Skeletal muscle satellite cell (primary cell): ENCODE data around the gene FHIT.

Experiments
- H3K27me3 ChIP-seq: 2 replicates; pipeline ENCODE4 v1.7.0; 2013; ENCODE audit warnings: low read length; ENCODE audit not compliant: control insufficient read depth, insufficient read depth
- H3K36me3 ChIP-seq: 2 replicates; pipeline ENCODE4 v1.7.0; 2013; ENCODE audit warnings: mild to moderate bottlenecking, control low read depth, low read length; ENCODE audit not compliant: insufficient read depth
- H3K4me1 ChIP-seq: 2 replicates; pipeline ENCODE4 v1.7.0; 2013; ENCODE audit warnings: low read length; ENCODE audit not compliant: control insufficient read depth, insufficient read depth
- H3K4me2 ChIP-seq: 2 replicates; pipeline ENCODE4 v1.7.0; 2013; ENCODE audit warnings: mild to moderate bottlenecking, low read length
- H3K4me3 ChIP-seq: 2 replicates; pipeline ENCODE4 v1.7.0; 2013; ENCODE audit warnings: low read length
- H3K9ac ChIP-seq: 2 replicates; pipeline ENCODE4 v1.7.0; 2013; ENCODE audit warnings: mild to moderate bottlenecking, low read depth, low read length, moderate library complexity
- H3K9me3 ChIP-seq: replicated peaks from 2 replicates; pipeline ENCODE4 v1.7.0; 2013; ENCODE audit warnings: mild to moderate bottlenecking, control low read depth, low read length

The FHIT gene

GRCh38 chr3:60080648-60081047, 1170.6 kb downstream of the FHIT start:
- no peak overlapping the region for H3K9ac ChIP-seq
- no peaks in the 10 kb centered on the region for H3K4me1 ChIP-seq
- H3K4me2 ChIP-seq = no peak overlapping the region
- H3K27me3 ChIP-seq = no peaks in the 10 kb centered on the region
- no peaks in the 10 kb centered on the region for H3K9me3 ChIP-seq
- no peak overlapping the region for H3K4me3 ChIP-seq
- no peaks in the 10 kb centered on the region for H3K36me3 ChIP-seq

GRCh38 chr3:60079076-60079475, 1172.2 kb downstream of the FHIT start:
- no peaks in the 10 kb centered on the region for H3K9me3 ChIP-seq
- H3K27me3 ChIP-seq = no peaks in the 10 kb centered on the region
- no peak overlapping the region for H3K9ac ChIP-seq
- no peak overlapping the region for H3K4me3 ChIP-seq
- H3K4me1 ChIP-seq = no peaks in the 10 kb centered on the region
- no peak overlapping the region for H3K4me2 ChIP-seq
- no peaks in the 10 kb centered on the region for H3K36me3 ChIP-seq

GRCh38 chr3:60076331-60076730, 1174.9 kb downstream of the FHIT start:
- Histone ChIP-seq H3K4me1 (no peaks in the 10 kb centered on the region), H3K4me3 (no peak overlapping the region), H3K9me3 (no peaks in the 10 kb centered on the region), H3K9ac (no peak overlapping the region), H3K36me3 (no peaks in the 10 kb centered on the region), H3K4me2 (no peak overlapping the region), H3K27me3 (no peaks in the 10 kb centered on the region)

- Histone ChIP-seq H3K36me3 (no peaks in the 10 kb centered on the region), H3K9ac (no peak overlapping the region), H3K4me1 (no peaks in the 10 kb centered on the region), H3K4me2 (no peak overlapping the region), H3K9me3 (no peaks in the 10 kb centered on the region), H3K4me3 (no peak overlapping the region), H3K27me3 (no peaks in the 10 kb centered on the region)
Observed at GRCh38 chr3:60073942-60074341, 1177.3 kb downstream of the FHIT start.

GRCh38 chr3:60073228-60073627, 1178.0 kb downstream of the FHIT start:
- Histone ChIP-seq H3K4me1 (no peaks in the 10 kb centered on the region), H3K9ac (no peak overlapping the region), H3K4me2 (no peak overlapping the region), H3K36me3 (no peaks in the 10 kb centered on the region), H3K4me3 (no peak overlapping the region), H3K27me3 (no peaks in the 10 kb centered on the region), H3K9me3 (no peaks in the 10 kb centered on the region)

GRCh38 chr3:60070366-60070765, 1180.9 kb downstream of the FHIT start:
- H3K4me3 ChIP-seq = no peak overlapping the region
- peaks cover 2% of the 10 kb centered on the region for H3K4me1 ChIP-seq
- no peak overlapping the region for H3K4me2 ChIP-seq
- no peaks in the 10 kb centered on the region for H3K9me3 ChIP-seq
- H3K27me3 ChIP-seq = no peaks in the 10 kb centered on the region
- no peak overlapping the region for H3K9ac ChIP-seq
- no peaks in the 10 kb centered on the region for H3K36me3 ChIP-seq

- Histone ChIP-seq H3K9ac (no peak overlapping the region), H3K4me2 (no peak overlapping the region), H3K9me3 (no peaks in the 10 kb centered on the region), H3K36me3 (no peaks in the 10 kb centered on the region), H3K4me1 (peaks cover 7% of the 10 kb centered on the region), H3K27me3 (no peaks in the 10 kb centered on the region), H3K4me3 (no peak overlapping the region)
Observed at GRCh38 chr3:60065227-60065868, 1185.9 kb downstream of the FHIT start.

GRCh38 chr3:60064210-60065178, 1186.8 kb downstream of the FHIT start:
- Histone ChIP-seq H3K9ac (no peak overlapping the region), H3K36me3 (no peaks in the 10 kb centered on the region), H3K4me2 (no peak overlapping the region), H3K9me3 (no peaks in the 10 kb centered on the region), H3K4me3 (no peak overlapping the region), H3K4me1 (peaks cover 7% of the 10 kb centered on the region), H3K27me3 (no peaks in the 10 kb centered on the region)

- H3K9me3 ChIP-seq = no peaks in the 10 kb centered on the region
- H3K36me3 ChIP-seq = no peaks in the 10 kb centered on the region
- no peak overlapping the region for H3K4me2 ChIP-seq
- H3K4me3 ChIP-seq = no peak overlapping the region
- peaks cover 5% of the 10 kb centered on the region for H3K4me1 ChIP-seq
- no peak overlapping the region for H3K9ac ChIP-seq
- no peaks in the 10 kb centered on the region for H3K27me3 ChIP-seq
Observed at GRCh38 chr3:60056404-60056803, 1194.8 kb downstream of the FHIT start.

- H3K9me3 ChIP-seq = no peaks in the 10 kb centered on the region
- H3K4me1 ChIP-seq = peaks cover 5% of the 10 kb centered on the region
- H3K27me3 ChIP-seq = no peaks in the 10 kb centered on the region
- no peak overlapping the region for H3K9ac ChIP-seq
- H3K4me3 ChIP-seq = no peak overlapping the region
- no peaks in the 10 kb centered on the region for H3K36me3 ChIP-seq
- no peak overlapping the region for H3K4me2 ChIP-seq
Observed at GRCh38 chr3:60055765-60056164, 1195.5 kb downstream of the FHIT start.

- H3K4me1 ChIP-seq = peaks cover 5% of the 10 kb centered on the region
- no peaks in the 10 kb centered on the region for H3K27me3 ChIP-seq
- no peaks in the 10 kb centered on the region for H3K36me3 ChIP-seq
- H3K4me3 ChIP-seq = no peak overlapping the region
- H3K9me3 ChIP-seq = no peaks in the 10 kb centered on the region
- H3K9ac ChIP-seq = no peak overlapping the region
- no peak overlapping the region for H3K4me2 ChIP-seq
Observed at GRCh38 chr3:60053526-60054265, 1197.6 kb downstream of the FHIT start.
